Nephron (organoid): Measurements from ENCODE around the gene FREY1.

Experiments
- H3K27ac Mint-ChIP-seq, 3 experiments: 2 replicates each; pipeline ENCODE4 v1.8.0; 2020; ENCODE audit warnings: mixed read lengths in 3 of 3, mild to moderate bottlenecking in 2 of 3, moderate library complexity in 1 of 3
- H3K27me3 Mint-ChIP-seq: 2 replicates; pipeline ENCODE4 v1.8.0; 2021; ENCODE audit warnings: low read depth, mild to moderate bottlenecking, moderate library complexity, mixed read lengths
- H3K36me3 Mint-ChIP-seq: 2 replicates; pipeline ENCODE4 v1.8.0; 2020; ENCODE audit warnings: low read depth, mixed read lengths
- H3K4me1 Mint-ChIP-seq: 2 replicates; pipeline ENCODE4 v1.8.0; 2020; ENCODE audit warnings: mixed read lengths
- H3K4me3 Mint-ChIP-seq, 3 experiments: 2 replicates each; pipeline ENCODE4 v1.8.0; 2020; ENCODE audit warnings: mild to moderate bottlenecking in 3 of 3, mixed read lengths in 3 of 3, moderate library complexity in 2 of 3
- H3K9me3 Mint-ChIP-seq: 2 replicates; pipeline ENCODE4 v1.8.0; 2020; ENCODE audit warnings: mixed read lengths
- CTCF ChIP-seq, 3 experiments: fragments of 200-600 bp; sonication (generic); IDR thresholded peaks; one replicate each; pipeline ENCODE4 v1.5.0; 2021; ENCODE audit warnings: antibody characterized with exemption in 3 of 3; ENCODE audit not compliant: unreplicated experiment in 3 of 3

The FREY1 gene

GRCh38 chr11:45934580-45935318, 27.7 kb upstream of the FREY1 start:
- H3K4me3 Mint-ChIP-seq, result no peak overlapping the region
- H3K9me3 Mint-ChIP-seq, result no peaks in the 10 kb centered on the region
- H3K27me3 Mint-ChIP-seq, result no peaks in the 10 kb centered on the region
- H3K4me1 Mint-ChIP-seq, result peaks cover 6% of the 10 kb centered on the region
- peaks cover 47% of the 10 kb centered on the region for H3K36me3 Mint-ChIP-seq
- H3K27ac Mint-ChIP-seq, result no peak overlapping the region
- TF ChIP-seq CTCF (IDR thresholded peaks at IDR 0.05; ENCODE audit: unreplicated experiment in 3 of 3), result no peak

- no peak overlapping the region for H3K4me3 Mint-ChIP-seq
- no peak overlapping the region for H3K27ac Mint-ChIP-seq
- H3K4me1 Mint-ChIP-seq, result peaks cover 8% of the 10 kb centered on the region
- no peaks in the 10 kb centered on the region for H3K27me3 Mint-ChIP-seq
- peaks cover 48% of the 10 kb centered on the region for H3K36me3 Mint-ChIP-seq
- H3K9me3 Mint-ChIP-seq, result no peaks in the 10 kb centered on the region
- TF ChIP-seq CTCF (IDR thresholded peaks at IDR 0.05; ENCODE audit: unreplicated experiment in 3 of 3), result no peak
Observed at GRCh38 chr11:45933846-45934579, 26.9 kb upstream of the FREY1 start.

DNA sequence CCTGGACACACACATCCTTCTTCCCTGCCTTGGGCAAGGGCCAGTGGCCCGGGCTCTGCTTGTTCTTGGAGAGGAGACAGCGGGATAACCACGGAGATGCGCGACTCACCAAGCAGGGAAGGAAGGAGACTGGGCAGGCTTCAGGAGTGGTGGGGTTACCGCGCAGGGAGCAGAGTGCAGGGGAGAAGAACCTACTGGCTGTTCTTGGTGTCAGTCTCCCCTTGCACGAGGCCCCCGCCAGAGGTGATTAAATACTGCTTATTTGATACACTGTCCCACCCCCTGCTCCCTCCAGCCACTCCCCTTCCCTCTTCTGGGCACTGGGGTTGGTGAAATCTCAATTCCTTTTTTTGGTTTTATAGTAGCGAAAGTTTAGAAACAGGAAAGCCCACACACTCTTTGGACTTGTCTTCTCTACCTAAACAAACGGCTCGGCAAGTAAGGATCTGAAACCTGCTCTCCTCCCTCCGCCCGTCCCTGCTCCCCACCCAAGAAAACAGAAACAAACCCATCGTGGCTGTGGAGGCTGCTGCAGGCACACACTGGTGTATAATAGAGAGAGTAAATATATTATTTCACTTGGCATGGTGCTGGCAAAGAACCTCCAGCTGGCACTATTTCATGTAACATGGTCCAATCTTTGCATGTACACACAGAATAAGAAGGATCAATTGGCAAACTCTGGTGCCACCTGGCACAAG, 26.2 kb upstream of the FREY1 start:
- Mint-ChIP-seq H3K36me3 (peaks cover 44% of the 10 kb centered on the region), H3K27ac (no peak overlapping the region)

GRCh38 chr11:45932217-45932616, 25.1 kb upstream of the FREY1 start:
- Mint-ChIP-seq H3K9me3 (no peaks in the 10 kb centered on the region), H3K4me3 (no peak overlapping the region), H3K4me1 (peaks cover 8% of the 10 kb centered on the region), H3K27ac (no peak overlapping the region), H3K36me3 (peaks cover 40% of the 10 kb centered on the region), H3K27me3 (peaks cover 5% of the 10 kb centered on the region)
- TF ChIP-seq CTCF (IDR thresholded peaks at IDR 0.05; ENCODE audit: unreplicated experiment in 3 of 3), result no peak

More for the DNA sequence above, 26.2 kb upstream of the FREY1 start:
- peaks cover 8% of the 10 kb centered on the region for H3K4me1 Mint-ChIP-seq
- no peaks in the 10 kb centered on the region for H3K27me3 Mint-ChIP-seq
- H3K9me3 Mint-ChIP-seq, result no peaks in the 10 kb centered on the region
- TF ChIP-seq CTCF (IDR thresholded peaks at IDR 0.05; ENCODE audit: unreplicated experiment in 3 of 3), result no peak
- no peak overlapping the region for H3K4me3 Mint-ChIP-seq

DNA sequence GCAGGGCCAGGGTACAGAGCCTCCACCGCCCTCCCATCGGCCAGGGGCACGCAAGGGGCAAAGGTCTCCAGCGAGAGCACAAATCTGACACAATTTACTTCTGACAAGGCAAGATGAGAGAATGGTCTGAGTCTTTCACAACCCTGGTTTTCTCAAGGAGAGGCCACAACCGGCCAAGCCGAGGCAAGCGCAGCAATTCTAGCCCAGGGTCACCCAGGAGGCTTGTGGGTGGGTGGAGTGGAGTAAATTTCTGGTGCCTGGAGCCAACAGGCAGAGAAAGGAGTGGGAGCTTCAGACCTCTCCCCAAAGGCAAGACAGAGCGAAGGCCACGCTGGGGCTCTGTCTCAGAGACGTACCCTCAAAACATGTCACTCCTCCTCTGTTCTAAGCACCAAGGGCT, 24.7 kb upstream of the FREY1 start:
- no peak for TF ChIP-seq CTCF (IDR thresholded peaks at IDR 0.05; ENCODE audit: unreplicated experiment in 3 of 3)
- Mint-ChIP-seq H3K4me3 (no peak overlapping the region), H3K9me3 (no peaks in the 10 kb centered on the region), H3K4me1 (peaks cover 8% of the 10 kb centered on the region), H3K27me3 (peaks cover 6% of the 10 kb centered on the region), H3K27ac (no peak overlapping the region), H3K36me3 (peaks cover 36% of the 10 kb centered on the region)
